H9 (cell line): ENCODE measurements around the gene PCMT1. TPM values are rescaled to one million over a fixed set of nuclear protein-coding genes. Genes with fewer than 3 reads are reported as not detected.

ENCODE experiments used
- DNase-seq: peaks from one replicate; pipeline ENCODE4 v3.0.0-alpha.2; 2017
- H2AFZ ChIP-seq: one replicate; pipeline ENCODE4 v1.6.1; 2013; ENCODE audit warnings: mild to moderate bottlenecking, low read length, control low read depth, moderate library complexity
- H2AK5ac ChIP-seq: 2 replicates; pipeline ENCODE4 v1.6.1; 2013; ENCODE audit warnings: low read length, control low read depth, mixed read lengths; ENCODE audit not compliant: insufficient read length
- H2BK120ac ChIP-seq: one replicate; pipeline ENCODE4 v1.6.1; 2013; ENCODE audit warnings: low read depth, mild to moderate bottlenecking, low read length, control low read depth, inconsistent platforms; ENCODE audit not compliant: poor library complexity, severe bottlenecking
- H2BK12ac ChIP-seq: 2 replicates; pipeline ENCODE4 v1.6.1; 2013; ENCODE audit warnings: low read length, control low read depth, mixed read lengths, low read depth; ENCODE audit not compliant: insufficient read length
- H2BK15ac ChIP-seq: 2 replicates; pipeline ENCODE4 v1.6.1; 2013; ENCODE audit warnings: low read depth, low read length, control low read depth
- H2BK20ac ChIP-seq: one replicate; pipeline ENCODE4 v1.6.1; 2013; ENCODE audit warnings: low read depth, mild to moderate bottlenecking, low read length, control low read depth, inconsistent platforms; ENCODE audit not compliant: poor library complexity, severe bottlenecking
- H2BK5ac ChIP-seq: 2 replicates; pipeline ENCODE4 v1.6.1; 2013; ENCODE audit warnings: low read length, control low read depth, mixed read lengths; ENCODE audit not compliant: insufficient read length
- H3K14ac ChIP-seq: 2 replicates; pipeline ENCODE4 v1.6.1; 2013; ENCODE audit warnings: low read length, control low read depth; ENCODE audit not compliant: insufficient read depth
- H3K18ac ChIP-seq: 2 replicates; pipeline ENCODE4 v1.6.1; 2013; ENCODE audit warnings: low read depth, mild to moderate bottlenecking, mixed read lengths, low read length, control low read depth; ENCODE audit not compliant: insufficient read length
- H3K23ac ChIP-seq: 2 replicates; pipeline ENCODE4 v1.6.1; 2013; ENCODE audit warnings: low read length, control low read depth, mixed read lengths, low read depth; ENCODE audit not compliant: insufficient read length
- H3K23me2 ChIP-seq: 2 replicates; pipeline ENCODE4 v1.6.1; 2013; ENCODE audit warnings: low read depth, mild to moderate bottlenecking, mixed read lengths, low read length, control low read depth; ENCODE audit not compliant: insufficient read length, poor library complexity, severe bottlenecking
- H3K27ac ChIP-seq: 2 replicates; pipeline ENCODE4 v1.5.1; 2013; ENCODE audit warnings: low read length, control low read depth, mixed read lengths, low read depth; ENCODE audit not compliant: insufficient read length
- H3K27me3 ChIP-seq: 2 replicates; pipeline ENCODE4 v1.6.1; 2013; ENCODE audit warnings: low read length, control low read depth, inconsistent platforms; ENCODE audit not compliant: insufficient read depth
- H3K4ac ChIP-seq: 2 replicates; pipeline ENCODE4 v1.6.1; 2013; ENCODE audit warnings: low read depth, mild to moderate bottlenecking, control low read depth, inconsistent platforms, low read length, moderate library complexity
- H3K4me1 ChIP-seq: 2 replicates; pipeline ENCODE4 v1.6.1; 2013; ENCODE audit warnings: low read length, control low read depth, inconsistent platforms; ENCODE audit not compliant: insufficient read depth
- H3K4me2 ChIP-seq: 2 replicates; pipeline ENCODE4 v1.6.1; 2013; ENCODE audit warnings: low read length, control low read depth, mixed read lengths; ENCODE audit not compliant: insufficient read length, insufficient read depth
- H3K56ac ChIP-seq: 2 replicates; pipeline ENCODE4 v1.6.1; 2013; ENCODE audit warnings: low read depth, mild to moderate bottlenecking, mixed read lengths, low read length, control low read depth; ENCODE audit not compliant: insufficient read length
- H3K79me1 ChIP-seq: 2 replicates; pipeline ENCODE4 v1.6.1; 2013; ENCODE audit warnings: low read depth, mild to moderate bottlenecking, moderate library complexity, low read length, control low read depth, inconsistent platforms; ENCODE audit not compliant: insufficient read depth, poor library complexity, severe bottlenecking
- H3K79me2 ChIP-seq: 2 replicates; pipeline ENCODE4 v1.6.1; 2013; ENCODE audit warnings: low read length, control low read depth, inconsistent platforms; ENCODE audit not compliant: insufficient read depth
- H3K9ac ChIP-seq: 2 replicates; pipeline ENCODE4 v1.6.1; 2013; ENCODE audit warnings: low read length, control low read depth, mixed read lengths; ENCODE audit not compliant: insufficient read length; ENCODE audit errors: extremely low read depth
- H3K9me3 ChIP-seq: one replicate; pipeline ENCODE4 v1.6.1; 2013; ENCODE audit warnings: low read depth, low read length, inconsistent platforms; ENCODE audit not compliant: control insufficient read depth
- H3T11ph ChIP-seq: one replicate; pipeline ENCODE4 v1.6.1; 2013; ENCODE audit warnings: mild to moderate bottlenecking, low read length, control low read depth, inconsistent platforms
- H4K20me1 ChIP-seq: one replicate; pipeline ENCODE4 v1.6.1; 2013; ENCODE audit not compliant: control insufficient read depth, insufficient read length, insufficient read depth
- H4K5ac ChIP-seq: 2 replicates; pipeline ENCODE4 v1.6.1; 2013; ENCODE audit warnings: low read depth, mild to moderate bottlenecking, mixed read lengths, low read length, control low read depth; ENCODE audit not compliant: insufficient read length
- H4K8ac ChIP-seq: replicated peaks from 2 replicates; pipeline ENCODE4 v1.6.1; 2013; ENCODE audit warnings: low read length, control low read depth, mixed read lengths, low read depth; ENCODE audit not compliant: insufficient read length
- H4K91ac ChIP-seq: 2 replicates; pipeline ENCODE4 v1.6.1; 2013; ENCODE audit warnings: low read depth, mild to moderate bottlenecking, moderate library complexity, mixed read lengths, low read length, control low read depth; ENCODE audit not compliant: insufficient read length
- H3K27ac Mint-ChIP-seq, 3 experiments: 2 replicates in 2 of 3; 3 replicates in 1 of 3; pipeline ENCODE4 v1.8.0; 2020 to 2021; ENCODE audit warnings: mixed read lengths in 3 of 3, mild to moderate bottlenecking in 1 of 3, moderate library complexity in 1 of 3
- H3K27me3 Mint-ChIP-seq: 2 replicates; pipeline ENCODE4 v1.8.0; 2021; ENCODE audit warnings: low read depth, mild to moderate bottlenecking, moderate library complexity, mixed read lengths
- H3K36me3 Mint-ChIP-seq, 3 experiments: 2 replicates in 2 of 3; 3 replicates in 1 of 3; pipeline ENCODE4 v1.8.0; 2020 to 2021; ENCODE audit warnings: low read depth in 3 of 3, mixed read lengths in 3 of 3; ENCODE audit not compliant: insufficient read depth in 1 of 3
- H3K4me1 Mint-ChIP-seq, 2 experiments: 2 replicates each; pipeline ENCODE4 v1.8.0; 2020; ENCODE audit warnings: mixed read lengths in 2 of 2
- H3K4me3 Mint-ChIP-seq, 2 experiments: 2 replicates in 1 of 2; 3 replicates in 1 of 2; pipeline ENCODE4 v1.8.0; 2020 to 2021; ENCODE audit warnings: mild to moderate bottlenecking in 2 of 2, mixed read lengths in 2 of 2, moderate library complexity in 1 of 2
- H3K9me3 Mint-ChIP-seq, 2 experiments: 2 replicates in 1 of 2; 3 replicates in 1 of 2; pipeline ENCODE4 v1.8.0; 2020; ENCODE audit warnings: mild to moderate bottlenecking in 2 of 2, mixed read lengths in 2 of 2, moderate library complexity in 1 of 2
- WGBS: extraction: QIAGEN DNeasy Blood & Tissue Kit; methylation state at CpG from one replicate; pipeline ENCODE4 v1.1.7; 2013; ENCODE audit warnings: missing lambda C conversion rate, low lambda C conversion rate, mixed read lengths; ENCODE audit not compliant: insufficient read length; ENCODE audit errors: extremely low coverage; 5-methylcytosine and 5-hydroxymethylcytosine counted together
- total RNA-seq: library from RNA; stranded (reverse); gene quantifications from 2 replicates; pipeline ENCODE4 v1.2.1, GENCODE V29; 2021
- TF ChIP-seq, protein P1 (sequence below): fragments of 200-600 bp; sonication (generic); conservative IDR thresholded peaks from 3 replicates; pipeline ENCODE4 v1.8.0; 2021; ENCODE audit warnings: antibody characterized with exemption, mild to moderate bottlenecking

PCMT1 gene
- total RNA-seq, 1 experiment from 2014 or later = 98.3 TPM

DNA sequence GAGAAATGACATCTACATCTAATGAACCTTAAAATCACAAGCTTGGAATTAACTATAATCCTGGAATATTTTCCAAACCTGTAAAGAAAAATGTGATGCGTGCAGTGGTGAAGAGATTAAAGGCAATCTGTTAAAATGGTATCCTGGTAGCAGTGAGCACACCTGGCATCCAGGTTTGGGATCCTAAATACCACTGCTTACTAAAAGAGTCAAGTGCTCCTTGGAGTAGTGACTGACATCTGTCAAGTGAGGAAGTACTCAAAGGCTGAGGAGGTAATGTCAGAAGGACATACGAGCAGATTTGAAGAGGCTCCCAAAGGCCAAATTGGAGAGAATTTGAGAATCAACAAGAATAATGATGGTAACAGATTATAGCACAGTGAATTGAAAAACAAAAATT, 32.8 kb downstream of the PCMT1 start:
- no peak overlapping the region for H3K23ac ChIP-seq
- Mint-ChIP-seq H3K27ac (no peak overlapping the region; a peak in 1 of 7 replicates), H3K4me3 (no peak overlapping the region), H3K9me3 (peaks cover 0 to 3% of the 10 kb centered on the region in 2 experiments; a peak in 2 of 5 replicates), H3K36me3 (peaks cover 18 to 47% (median 21%) of the 10 kb centered on the region in 3 experiments; a peak in 6 of 7 replicates), H3K4me1 (no peaks in the 10 kb centered on the region), H3K27me3 (no peaks in the 10 kb centered on the region)
- no peak overlapping the region for H2BK5ac ChIP-seq
- no peaks in the 10 kb centered on the region for H3K23me2 ChIP-seq
- no peaks in the 10 kb centered on the region for H3K27me3 ChIP-seq
- H2BK120ac ChIP-seq = no peak overlapping the region
- no peaks in the 10 kb centered on the region for H3K79me2 ChIP-seq
- no peaks in the 10 kb centered on the region for H4K20me1 ChIP-seq
- H2BK20ac ChIP-seq = no peak overlapping the region
- H3K14ac ChIP-seq = no peak overlapping the region
- H3K9me3 ChIP-seq = no peaks in the 10 kb centered on the region
- H4K5ac ChIP-seq = no peak overlapping the region
- no peaks in the 10 kb centered on the region for H3K79me1 ChIP-seq
- no CpG with 5 or more reads among the region's 2 CpGs for WGBS
- no peak overlapping the region for H2BK12ac ChIP-seq
- no peak overlapping the region for H3K9ac ChIP-seq
- no peak overlapping the region for H3K18ac ChIP-seq
- no peak overlapping the region for H4K8ac ChIP-seq
- no peaks in the 10 kb centered on the region for H3K4me1 ChIP-seq
- H3K4ac ChIP-seq = no peak overlapping the region
- H2BK15ac ChIP-seq = no peak overlapping the region
- H3K56ac ChIP-seq = no peak overlapping the region
- no peak for DNase-seq
- TF ChIP-seq, protein P1, sequence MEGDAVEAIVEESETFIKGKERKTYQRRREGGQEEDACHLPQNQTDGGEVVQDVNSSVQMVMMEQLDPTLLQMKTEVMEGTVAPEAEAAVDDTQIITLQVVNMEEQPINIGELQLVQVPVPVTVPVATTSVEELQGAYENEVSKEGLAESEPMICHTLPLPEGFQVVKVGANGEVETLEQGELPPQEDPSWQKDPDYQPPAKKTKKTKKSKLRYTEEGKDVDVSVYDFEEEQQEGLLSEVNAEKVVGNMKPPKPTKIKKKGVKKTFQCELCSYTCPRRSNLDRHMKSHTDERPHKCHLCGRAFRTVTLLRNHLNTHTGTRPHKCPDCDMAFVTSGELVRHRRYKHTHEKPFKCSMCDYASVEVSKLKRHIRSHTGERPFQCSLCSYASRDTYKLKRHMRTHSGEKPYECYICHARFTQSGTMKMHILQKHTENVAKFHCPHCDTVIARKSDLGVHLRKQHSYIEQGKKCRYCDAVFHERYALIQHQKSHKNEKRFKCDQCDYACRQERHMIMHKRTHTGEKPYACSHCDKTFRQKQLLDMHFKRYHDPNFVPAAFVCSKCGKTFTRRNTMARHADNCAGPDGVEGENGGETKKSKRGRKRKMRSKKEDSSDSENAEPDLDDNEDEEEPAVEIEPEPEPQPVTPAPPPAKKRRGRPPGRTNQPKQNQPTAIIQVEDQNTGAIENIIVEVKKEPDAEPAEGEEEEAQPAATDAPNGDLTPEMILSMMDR = no peak
- H4K91ac ChIP-seq = no peak overlapping the region
- no peak overlapping the region for H3T11ph ChIP-seq
- no peak overlapping the region for H2AK5ac ChIP-seq
- H3K27ac ChIP-seq = no peak overlapping the region
- no peak overlapping the region for H2AFZ ChIP-seq
- no peak overlapping the region for H3K4me2 ChIP-seq
